Karpas-422 (cell line): ENCODE data around the gene FBP1. TPM values are rescaled to one million over a fixed set of nuclear protein-coding genes. Genes with fewer than 3 reads are reported as not detected.

Experiments used
- DNase-seq: peaks from one replicate; pipeline ENCODE4 v3.0.0-alpha.2; 2015
- H2AFZ ChIP-seq: fragments of 200-600 bp; sonication (generic); 2 replicates; pipeline ENCODE4 v1.6.1; 2014; ENCODE audit warnings: antibody characterized with exemption, low read length, mixed read lengths
- H3K27ac ChIP-seq: fragments of 200-600 bp; sonication (generic); 2 replicates; pipeline ENCODE4 v1.5.1; 2014; ENCODE audit warnings: mild to moderate bottlenecking, low read length, moderate library complexity
- H3K27me3 ChIP-seq: fragments of 200-600 bp; sonication (generic); 2 replicates; pipeline ENCODE4 v1.6.1; 2014; ENCODE audit warnings: low read length, mixed read lengths
- H3K36me3 ChIP-seq: fragments of 200-600 bp; sonication (generic); 2 replicates; pipeline ENCODE4 v1.6.1; 2014; ENCODE audit warnings: low read length, mixed read lengths; ENCODE audit not compliant: insufficient read depth
- H3K4me1 ChIP-seq: fragments of 200-600 bp; sonication (generic); 2 replicates; pipeline ENCODE4 v1.6.1; 2014; ENCODE audit warnings: mild to moderate bottlenecking, low read length, mixed read lengths
- H3K4me2 ChIP-seq: fragments of 200-600 bp; sonication (generic); 2 replicates; pipeline ENCODE4 v1.6.1; 2014; ENCODE audit warnings: low read length, low read depth, mild to moderate bottlenecking; ENCODE audit not compliant: poor library complexity, severe bottlenecking
- H3K4me3 ChIP-seq: fragments of 200-600 bp; sonication (generic); 2 replicates; pipeline ENCODE4 v1.5.1; 2014; ENCODE audit warnings: mild to moderate bottlenecking, antibody characterized with exemption, low read length, mixed read lengths
- H3K79me2 ChIP-seq: fragments of 200-600 bp; sonication (generic); 2 replicates; pipeline ENCODE4 v1.6.1; 2014; ENCODE audit warnings: mild to moderate bottlenecking, low read length, mixed read lengths
- H3K9ac ChIP-seq: fragments of 200-600 bp; sonication (generic); 2 replicates; pipeline ENCODE4 v1.6.0; 2014; ENCODE audit warnings: low read length
- H3K9me2 ChIP-seq: fragments of 200-600 bp; sonication (generic), shearing (Covaris generic); replicated peaks from 2 replicates; pipeline ENCODE4 v1.6.0; 2014; ENCODE audit warnings: mild to moderate bottlenecking, low read length, moderate library complexity; ENCODE audit not compliant: insufficient read depth
- H3K9me3 ChIP-seq: fragments of 300-700, 200-600 bp; sonication (generic); 2 replicates; pipeline ENCODE4 v1.6.1; 2014; ENCODE audit warnings: low read length, mixed read lengths
- H4K20me1 ChIP-seq: fragments of 200-600 bp; sonication (generic); 2 replicates; pipeline ENCODE4 v1.6.1; 2014; ENCODE audit warnings: mild to moderate bottlenecking, antibody characterized with exemption, low read length, low read depth; ENCODE audit not compliant: insufficient read depth
- total RNA-seq: library from RNA; depleted of rRNA; stranded (reverse); fragments of >200 nt; shearing (Covaris generic); gene quantifications from 2 replicates; pipeline ENCODE4 v1.2.3, GENCODE V29; 2014; ENCODE audit warnings: low replicate concordance

FBP1 gene
- total RNA-seq, 1 experiment from 2014 or later, result not detected

- no peak overlapping the region for H3K9ac ChIP-seq
- no peaks in the 10 kb centered on the region for H3K36me3 ChIP-seq
- no peaks in the 10 kb centered on the region; the same call in 1 of the 2 replicates for H3K27me3 ChIP-seq
- H3K4me2 ChIP-seq, result no peak overlapping the region
- H3K79me2 ChIP-seq, result no peaks in the 10 kb centered on the region
- no peak overlapping the region for H3K27ac ChIP-seq
- no peak overlapping the region for H2AFZ ChIP-seq
- DNase-seq, result no peak
- H3K9me3 ChIP-seq, result no peaks in the 10 kb centered on the region
- H3K4me3 ChIP-seq, result no peak overlapping the region
- no peaks in the 10 kb centered on the region for H3K4me1 ChIP-seq
- no peaks in the 10 kb centered on the region for H3K9me2 ChIP-seq
- no peaks in the 10 kb centered on the region for H4K20me1 ChIP-seq
Measured at GRCh38 chr9:94638335-94639060, 820 bp downstream of the FBP1 start.

- H3K4me3 ChIP-seq, result no peak overlapping the region
- no peaks in the 10 kb centered on the region; the same call in 1 of the 2 replicates for H3K27me3 ChIP-seq
- H3K9ac ChIP-seq, result no peak overlapping the region
- H3K4me1 ChIP-seq, result no peaks in the 10 kb centered on the region
- H2AFZ ChIP-seq, result no peak overlapping the region
- H3K9me2 ChIP-seq, result no peaks in the 10 kb centered on the region
- no peaks in the 10 kb centered on the region for H4K20me1 ChIP-seq
- no peak overlapping the region for H3K27ac ChIP-seq
- no peaks in the 10 kb centered on the region for H3K9me3 ChIP-seq
- no peak overlapping the region for H3K4me2 ChIP-seq
- no peaks in the 10 kb centered on the region for H3K79me2 ChIP-seq
- no peak for DNase-seq
- no peaks in the 10 kb centered on the region for H3K36me3 ChIP-seq
Measured at GRCh38 chr9:94632737-94633136, 6.6 kb downstream of the FBP1 start.

GRCh38 chr9:94631599-94631998, 7.7 kb downstream of the FBP1 start:
- Histone ChIP-seq H3K36me3 (no peaks in the 10 kb centered on the region), H3K9me2 (no peaks in the 10 kb centered on the region), H3K4me3 (no peak overlapping the region), H3K27me3 (no peaks in the 10 kb centered on the region; the same call in 1 of the 2 replicates), H3K9me3 (no peaks in the 10 kb centered on the region), H3K4me2 (no peak overlapping the region), H3K79me2 (no peaks in the 10 kb centered on the region), H2AFZ (no peak overlapping the region), H3K27ac (no peak overlapping the region), H3K4me1 (no peaks in the 10 kb centered on the region), H4K20me1 (no peaks in the 10 kb centered on the region), H3K9ac (no peak overlapping the region)
- DNase-seq, result no peak

- Histone ChIP-seq H3K36me3 (no peaks in the 10 kb centered on the region), H3K79me2 (no peaks in the 10 kb centered on the region), H3K4me2 (no peak overlapping the region)
Measured at GRCh38 chr9:94630833-94631232, 8.5 kb downstream of the FBP1 start.

GRCh38 chr9:94630281-94630680, 9.0 kb downstream of the FBP1 start:
- Histone ChIP-seq H3K27ac (no peak overlapping the region), H3K9ac (no peak overlapping the region), H2AFZ (no peak overlapping the region), H3K79me2 (no peaks in the 10 kb centered on the region), H3K27me3 (no peaks in the 10 kb centered on the region; the same call in 1 of the 2 replicates), H3K4me2 (no peak overlapping the region), H3K4me1 (no peaks in the 10 kb centered on the region), H3K9me3 (no peaks in the 10 kb centered on the region), H4K20me1 (no peaks in the 10 kb centered on the region), H3K9me2 (no peaks in the 10 kb centered on the region), H3K36me3 (no peaks in the 10 kb centered on the region), H3K4me3 (no peak overlapping the region)
- no peak for DNase-seq

More at GRCh38 chr9:94630833-94631232, 8.5 kb downstream of the FBP1 start:
- Histone ChIP-seq H4K20me1 (no peaks in the 10 kb centered on the region), H3K9me3 (no peaks in the 10 kb centered on the region), H3K9ac (no peak overlapping the region), H3K4me3 (no peak overlapping the region), H2AFZ (no peak overlapping the region), H3K27me3 (no peaks in the 10 kb centered on the region; the same call in 1 of the 2 replicates), H3K27ac (no peak overlapping the region), H3K9me2 (no peaks in the 10 kb centered on the region), H3K4me1 (no peaks in the 10 kb centered on the region)
- no peak for DNase-seq

GRCh38 chr9:94627287-94627686, 12.0 kb downstream of the FBP1 start:
- Histone ChIP-seq H3K36me3 (no peaks in the 10 kb centered on the region), H3K9me3 (no peaks in the 10 kb centered on the region), H3K79me2 (no peaks in the 10 kb centered on the region), H3K4me1 (no peaks in the 10 kb centered on the region), H2AFZ (no peak overlapping the region), H3K9ac (no peak overlapping the region), H3K4me3 (no peak overlapping the region), H3K27ac (no peak overlapping the region), H3K27me3 (no peaks in the 10 kb centered on the region), H3K4me2 (no peak overlapping the region), H4K20me1 (no peaks in the 10 kb centered on the region), H3K9me2 (no peaks in the 10 kb centered on the region)
- no peak for DNase-seq

- H3K79me2 ChIP-seq, result no peaks in the 10 kb centered on the region
Measured at GRCh38 chr9:94625835-94626234, 13.5 kb downstream of the FBP1 start.

GRCh38 chr9:94624629-94625028, 14.7 kb downstream of the FBP1 start:
- no peak overlapping the region for H3K4me2 ChIP-seq
- H3K79me2 ChIP-seq, result no peaks in the 10 kb centered on the region
- H3K9ac ChIP-seq, result no peak overlapping the region
- no peaks in the 10 kb centered on the region for H4K20me1 ChIP-seq
- no peaks in the 10 kb centered on the region for H3K36me3 ChIP-seq
- no peak for DNase-seq
- H3K4me3 ChIP-seq, result no peak overlapping the region
- H3K9me2 ChIP-seq, result no peaks in the 10 kb centered on the region
- H3K4me1 ChIP-seq, result no peaks in the 10 kb centered on the region
- H3K27ac ChIP-seq, result no peak overlapping the region
- no peak overlapping the region for H2AFZ ChIP-seq
- H3K9me3 ChIP-seq, result no peaks in the 10 kb centered on the region
- no peaks in the 10 kb centered on the region for H3K27me3 ChIP-seq

More at GRCh38 chr9:94625835-94626234, 13.5 kb downstream of the FBP1 start:
- Histone ChIP-seq H3K36me3 (no peaks in the 10 kb centered on the region), H3K9ac (no peak overlapping the region), H3K27ac (no peak overlapping the region), H3K27me3 (no peaks in the 10 kb centered on the region), H3K4me3 (no peak overlapping the region), H3K9me3 (no peaks in the 10 kb centered on the region), H4K20me1 (no peaks in the 10 kb centered on the region), H3K9me2 (no peaks in the 10 kb centered on the region), H3K4me2 (no peak overlapping the region), H3K4me1 (no peaks in the 10 kb centered on the region), H2AFZ (no peak overlapping the region)
- no peak for DNase-seq
